GM19239 (cell line): ENCODE results near the gene F12.

Experiments used
- DNase-seq: peaks from one replicate; pipeline ENCODE4 v3.0.0; 2011; ENCODE audit warnings: low spot score; ENCODE audit not compliant: insufficient read length
- FAIRE-seq: peaks from 2 replicates; lab custom pipeline; 2011; peaks lifted over from hg19 to GRCh38; lab: Jason Lieb, UNC

Gene F12

DNA sequence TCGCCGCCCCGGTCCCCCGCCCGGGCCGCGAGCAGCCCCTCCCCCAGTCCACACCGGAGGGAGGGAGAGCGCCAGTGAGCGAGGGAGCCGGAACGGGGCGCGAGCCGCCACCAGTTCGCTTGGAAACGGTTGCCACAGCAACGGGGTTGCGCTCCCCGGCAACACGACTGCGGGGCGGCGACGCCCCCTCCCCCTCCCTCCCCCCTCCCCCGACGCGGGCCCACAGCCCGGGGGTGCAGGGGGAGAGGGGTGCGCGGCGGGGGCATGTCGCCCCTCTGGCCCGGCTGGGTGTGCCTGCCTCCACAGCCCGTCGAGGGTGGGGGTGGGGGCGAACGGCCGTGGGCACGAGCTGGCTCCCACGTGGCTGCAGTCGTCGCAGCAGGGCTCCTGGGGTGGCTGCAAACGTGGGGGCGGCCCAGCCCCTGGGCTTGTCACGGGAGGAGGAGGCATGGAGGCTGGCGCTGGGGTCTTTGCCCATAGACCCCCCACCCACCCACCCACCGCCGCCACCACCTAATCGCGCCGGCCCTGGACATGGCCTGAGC is 37.8 kb upstream of the F12 start:
- no peak for DNase-seq
- no peak for FAIRE-seq

DNA sequence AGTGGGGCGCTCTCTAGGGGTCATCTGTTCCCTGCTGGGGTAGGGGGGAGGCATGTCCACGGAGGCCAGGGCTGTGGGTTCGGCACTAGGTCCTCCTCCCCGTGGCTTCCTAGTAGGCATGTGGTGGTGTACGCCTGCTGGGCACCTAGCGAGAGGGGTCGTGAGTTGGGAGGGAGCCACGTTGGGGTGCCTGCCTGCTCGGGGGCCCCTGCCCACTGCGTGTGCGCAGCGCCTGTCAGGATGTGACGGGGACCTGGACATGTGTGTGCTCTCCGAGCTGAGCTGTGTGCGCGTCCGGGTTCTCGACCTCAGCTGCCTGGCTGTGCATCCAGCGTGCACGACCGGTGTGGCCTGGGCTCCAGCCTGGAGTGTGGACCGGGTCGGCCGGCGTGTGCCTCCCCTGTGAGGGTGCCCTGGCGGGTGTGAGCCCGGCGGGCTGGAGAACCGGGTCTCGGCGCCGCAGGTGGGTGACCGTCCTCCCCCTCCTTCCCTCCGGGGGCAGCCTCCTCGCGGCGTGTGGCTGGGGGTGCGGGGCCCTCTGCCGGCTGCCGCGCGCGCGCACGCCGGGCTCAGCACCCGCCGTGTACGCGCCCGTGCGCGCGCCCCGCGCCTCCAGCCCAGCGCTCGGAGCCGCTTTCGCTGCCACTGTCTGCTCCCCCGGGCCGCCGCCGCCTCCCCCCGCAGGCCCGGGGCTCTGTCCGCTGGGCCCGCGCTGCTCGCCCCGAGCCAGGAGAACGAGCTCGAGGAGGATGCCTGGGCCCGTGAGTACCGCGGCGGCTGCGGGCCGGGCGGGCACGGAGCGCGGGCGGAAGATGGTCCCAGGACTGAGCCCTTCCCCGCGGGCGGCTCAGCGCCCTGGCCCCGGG is 37.1 kb upstream of the F12 start, which contains the start of gene PRR7:
TSS of gene PRR7 (plus strand) at position 615 of the 866 bp plus-strand sequence. CDS start 8,254 bp downstream, outside the sequence.
- DNase-seq (peak; percentile 85), FAIRE-seq (peak; percentile 91)

DNA sequence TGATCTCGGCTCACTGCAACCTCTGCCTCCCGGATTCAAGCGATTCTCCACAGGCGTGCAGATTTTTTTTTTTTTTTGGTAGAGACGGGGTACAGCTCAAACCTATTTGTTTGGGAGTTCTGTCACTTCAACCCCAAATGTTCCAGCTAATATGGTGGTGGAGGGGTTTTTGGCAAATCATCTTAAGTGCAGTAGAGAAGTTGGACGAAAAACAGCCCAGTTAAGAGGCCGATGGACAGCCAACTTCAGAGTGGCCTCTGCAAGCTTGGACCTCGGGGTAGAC is 36.5 kb upstream of the F12 start:
- no peak for DNase-seq
- FAIRE-seq = no peak

DNA sequence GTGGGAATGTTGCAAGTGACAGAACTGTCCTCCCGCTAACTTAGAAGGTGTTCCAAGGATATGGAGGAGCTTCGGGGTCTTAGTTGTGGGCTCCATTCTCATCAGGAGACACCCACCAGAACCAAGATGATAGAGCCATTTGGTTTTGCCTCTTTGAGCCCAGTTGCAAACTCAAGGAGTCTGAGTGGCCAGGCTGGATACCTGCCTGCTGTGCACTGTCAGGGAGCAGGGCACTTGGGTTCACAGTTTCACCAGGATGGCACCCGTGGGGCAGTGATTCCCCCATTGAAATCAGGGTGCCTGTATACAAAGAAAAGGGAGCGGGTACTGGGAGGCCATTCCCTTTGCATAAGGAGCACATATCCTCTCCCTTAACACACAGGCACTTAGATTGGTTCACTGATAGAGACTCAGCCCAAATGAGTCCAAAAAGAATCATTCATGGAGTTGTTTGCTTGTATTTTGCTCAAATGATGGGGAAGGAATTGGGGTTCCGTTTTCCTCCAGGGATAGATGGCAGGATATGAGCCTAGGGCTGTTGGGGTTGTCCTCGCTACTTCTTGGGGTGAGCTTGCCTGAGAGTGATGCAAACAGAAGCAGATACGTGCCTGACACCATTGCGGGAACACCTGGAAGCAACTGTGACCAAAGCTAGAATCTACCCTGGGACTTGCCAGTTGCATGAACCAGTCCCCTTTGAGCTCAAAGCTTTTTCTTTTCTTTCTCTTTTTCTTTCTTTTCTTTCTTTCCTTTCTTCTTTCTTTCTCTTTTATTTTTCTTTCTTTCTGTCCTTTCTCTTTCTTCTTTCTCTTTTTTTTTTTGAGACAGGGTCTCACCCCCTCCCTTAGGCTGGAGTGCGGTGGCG is 35.9 kb upstream of the F12 start:
- DNase-seq (no peak), FAIRE-seq (peak; percentile 78)

DNA sequence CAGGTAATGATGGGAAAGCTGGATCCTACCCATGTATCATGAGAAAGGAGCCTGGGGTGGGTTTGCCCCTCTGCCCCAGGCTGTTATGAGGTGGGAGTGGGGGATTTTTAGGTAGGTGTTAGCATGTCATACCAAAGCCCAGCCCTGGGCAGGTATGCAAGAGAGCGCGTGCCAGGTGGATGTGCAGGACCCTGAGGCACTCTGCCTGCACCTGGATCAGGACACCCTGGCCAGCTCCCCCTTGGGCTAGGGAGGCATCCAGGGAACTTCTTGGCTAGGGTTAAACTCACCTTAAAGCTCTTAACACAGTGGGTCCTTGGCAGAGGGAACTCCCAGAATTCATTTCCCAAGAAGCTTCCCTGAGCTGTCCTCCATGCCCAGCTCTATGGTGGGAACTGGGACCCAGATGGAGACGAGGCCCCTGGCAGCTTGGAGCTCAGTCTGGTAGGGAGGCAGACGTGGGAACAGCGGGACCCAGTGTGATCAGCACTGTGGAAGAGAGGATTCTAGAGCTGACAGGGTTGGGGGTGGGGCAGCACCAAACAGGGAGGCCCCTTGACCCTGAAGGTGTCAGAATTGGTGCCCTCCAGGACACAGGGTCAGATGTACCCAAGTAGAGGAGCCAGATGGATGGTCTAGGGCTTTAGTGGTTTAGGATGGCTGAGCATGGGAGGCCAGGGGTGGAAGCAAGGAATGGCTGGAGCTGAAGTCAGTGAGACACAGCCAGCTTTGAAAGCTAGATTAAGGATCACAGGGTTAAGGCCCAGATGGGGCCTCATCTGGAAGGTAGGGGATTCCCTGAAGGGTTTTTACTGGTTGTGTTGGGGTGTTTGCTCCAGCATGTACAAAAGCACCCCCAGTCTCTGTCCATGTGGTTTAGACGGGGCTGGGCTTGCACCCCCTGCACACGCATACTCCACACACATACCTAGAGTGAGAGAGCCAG is 35.0 kb upstream of the F12 start:
- DNase-seq = no peak
- peak; percentile 26 for FAIRE-seq

DNA sequence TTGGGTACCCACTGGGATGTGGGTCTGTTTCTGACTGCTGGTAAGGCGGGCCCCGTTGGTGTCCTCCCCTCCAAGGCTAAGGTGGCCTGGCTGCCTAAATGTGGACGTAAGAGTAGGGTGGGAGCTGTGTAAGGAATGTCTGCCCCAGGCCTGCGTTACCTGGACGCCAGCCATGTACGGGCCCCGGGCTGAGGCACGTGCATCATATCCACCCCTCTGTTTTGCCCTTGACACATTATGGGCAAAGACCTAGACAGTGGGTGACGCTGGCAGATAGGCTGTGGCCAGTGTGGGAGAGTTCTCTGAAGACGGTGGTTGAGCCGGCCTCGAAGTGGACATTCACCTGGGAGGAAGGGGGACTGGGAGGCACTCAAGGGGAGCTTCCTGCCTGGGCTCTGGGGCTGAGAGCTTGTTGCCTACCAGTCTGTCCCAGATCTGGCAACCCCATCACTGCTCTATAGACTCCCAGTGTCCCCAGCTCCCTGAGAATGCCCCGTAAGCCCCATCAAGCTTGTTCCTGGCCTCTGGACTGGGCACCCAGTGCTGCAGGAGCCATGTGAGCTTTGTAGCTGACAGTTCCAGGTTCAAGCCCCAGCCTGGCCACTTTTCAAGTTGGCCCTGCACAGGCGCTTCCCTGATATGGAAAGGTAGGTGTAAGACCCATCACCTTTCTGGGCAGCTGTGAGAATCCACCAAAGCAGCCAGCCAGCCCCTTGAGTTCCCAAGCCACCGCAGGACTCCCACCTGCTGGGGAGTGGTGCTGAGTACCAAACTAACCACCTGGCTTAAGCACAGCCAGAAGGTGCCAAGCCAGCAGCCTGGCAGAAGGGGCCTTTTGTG is 34.0 kb upstream of the F12 start:
- FAIRE-seq = no peak
- DNase-seq = no peak

DNA sequence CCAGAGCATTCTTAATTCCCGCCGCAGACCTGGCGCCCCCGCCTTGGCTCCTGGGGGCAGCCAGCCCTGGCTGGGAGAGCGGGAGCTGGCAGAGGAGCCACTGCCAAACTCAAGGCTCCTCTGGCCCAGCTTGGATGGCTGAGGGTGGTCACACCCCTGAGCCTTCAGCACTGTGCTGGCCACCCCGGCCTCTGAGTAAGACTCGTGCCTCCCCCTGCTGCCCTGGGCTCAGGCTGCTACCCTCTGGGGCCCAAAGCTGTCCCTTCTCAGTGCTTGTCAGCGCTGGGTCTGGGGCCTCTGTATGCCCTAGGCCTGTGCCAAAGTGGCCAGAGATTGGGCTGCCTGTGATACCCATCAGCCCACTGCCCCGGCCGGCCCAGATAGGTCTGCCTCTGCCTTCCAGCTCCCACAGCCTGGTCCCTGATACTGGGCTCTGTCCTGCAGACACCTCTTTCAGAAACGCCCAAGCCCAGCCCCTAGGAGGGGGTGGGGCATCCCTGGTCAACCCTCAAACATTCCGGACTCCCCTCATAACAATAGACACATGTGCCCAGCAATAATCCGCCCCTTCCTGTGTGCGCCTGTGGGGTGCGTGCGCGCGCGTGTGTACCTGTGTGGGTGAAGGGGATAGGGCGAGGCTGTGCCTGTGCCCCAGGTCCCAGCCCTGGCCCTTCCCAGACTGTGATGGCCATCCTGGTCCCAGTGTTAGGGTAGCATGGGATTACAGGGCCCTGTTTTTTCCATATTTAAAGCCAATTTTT is 32.9 kb upstream of the F12 start:
- DNase-seq (no peak), FAIRE-seq (no peak)

DNA sequence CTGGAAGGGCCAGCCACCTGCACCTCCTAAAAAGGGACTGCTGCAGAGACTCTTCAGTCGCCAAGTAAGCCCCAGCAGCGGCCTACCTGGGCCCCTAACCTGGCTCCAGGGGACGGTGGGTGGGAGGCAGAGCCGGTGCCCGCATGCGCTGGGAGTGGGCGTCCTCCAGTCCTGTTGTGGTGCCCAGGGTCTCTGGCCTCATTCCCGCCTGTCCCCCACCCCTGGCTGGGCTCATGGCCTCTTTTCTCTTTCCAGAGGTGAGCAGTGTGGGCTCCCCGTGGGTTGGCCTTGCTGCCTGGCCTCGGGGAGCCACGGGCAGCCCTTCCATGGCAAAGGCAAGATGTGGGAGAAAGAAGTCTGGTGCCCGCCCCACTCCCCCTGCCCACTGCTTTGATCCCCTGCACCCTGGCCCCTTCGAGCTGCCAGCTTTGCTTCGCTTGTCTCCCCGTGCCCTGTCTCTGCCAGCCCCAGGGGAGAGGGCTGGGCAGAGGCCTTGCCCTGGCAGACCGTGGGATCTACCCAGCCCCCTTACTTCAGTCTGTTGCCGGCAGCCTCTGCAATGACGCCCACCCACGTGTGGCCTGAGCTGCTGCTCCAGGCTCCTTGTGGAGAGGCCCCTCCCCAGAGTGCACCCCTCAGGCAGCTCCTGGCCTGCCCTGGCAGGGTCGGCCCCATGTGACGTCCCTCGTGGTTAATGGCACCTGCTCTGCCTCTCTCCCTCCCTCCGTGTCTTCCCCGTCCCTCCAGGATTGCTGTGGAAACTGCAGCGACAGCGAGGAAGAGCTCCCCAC is 31.8 kb upstream of the F12 start:
- DNase-seq (no peak), FAIRE-seq (no peak)

DNA sequence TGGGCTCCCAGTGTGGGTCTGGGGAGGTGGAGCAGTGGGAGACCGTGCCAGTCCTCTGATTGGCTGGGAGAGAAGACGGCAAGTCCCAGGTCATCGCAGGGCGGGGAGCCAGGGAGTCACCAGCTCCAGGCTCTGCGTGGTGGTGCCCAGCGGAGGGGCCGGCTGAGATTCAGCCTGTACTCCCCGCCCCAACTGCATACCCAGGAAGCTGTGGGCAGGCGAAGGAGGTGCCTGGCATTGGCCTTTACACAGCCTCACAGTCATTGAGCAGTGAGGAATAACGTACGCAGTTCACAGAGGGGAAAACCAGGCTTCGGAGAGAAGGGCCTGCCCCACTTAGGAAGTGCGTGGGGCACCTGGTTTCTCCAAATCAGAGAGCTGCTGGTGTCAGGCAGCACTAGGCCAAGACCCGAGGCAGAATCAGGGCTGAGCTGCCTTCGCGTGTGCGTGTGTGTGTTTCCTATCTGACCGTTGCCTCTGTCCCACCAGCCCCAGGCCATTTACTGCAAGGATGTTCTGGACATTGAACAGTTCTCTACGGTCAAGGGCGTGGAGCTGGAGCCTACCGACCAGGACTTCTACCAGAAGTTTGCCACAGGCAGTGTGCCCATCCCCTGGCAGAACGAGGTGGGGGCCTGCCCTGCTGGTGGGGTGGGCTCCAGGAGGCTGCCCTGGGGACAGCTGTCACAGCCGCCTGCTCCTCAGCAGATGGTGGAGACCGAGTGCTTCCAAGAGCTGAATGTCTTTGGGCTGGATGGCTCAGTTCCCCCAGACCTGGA is 31.0 kb upstream of the F12 start:
- FAIRE-seq (no peak), DNase-seq (no peak)

DNA sequence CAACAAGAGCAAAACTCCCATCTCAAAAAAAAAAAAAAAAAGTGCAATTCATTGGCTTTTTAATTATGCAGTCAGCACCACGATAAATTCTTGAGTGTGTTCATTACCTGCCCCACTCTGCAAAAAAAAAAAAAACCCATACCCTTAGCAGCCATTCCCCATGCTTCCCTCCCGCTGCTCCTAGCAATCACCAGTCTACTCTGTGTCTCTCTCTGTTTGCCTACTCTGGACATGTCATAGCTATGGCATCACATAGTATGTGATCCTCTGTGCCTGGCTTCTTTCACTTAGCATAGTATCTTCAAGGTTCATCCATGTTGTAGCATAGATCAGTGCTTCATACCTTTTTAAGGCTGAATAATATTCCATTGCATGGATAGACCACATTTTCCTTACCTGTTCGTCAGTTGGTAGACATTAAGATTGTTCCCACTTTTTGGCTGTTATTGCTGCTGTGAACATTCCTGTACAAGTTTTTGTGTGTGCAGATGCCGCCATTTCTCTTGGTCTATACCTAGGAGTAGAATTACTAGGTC is 30.2 kb upstream of the F12 start:
- FAIRE-seq = no peak
- no peak for DNase-seq

DNA sequence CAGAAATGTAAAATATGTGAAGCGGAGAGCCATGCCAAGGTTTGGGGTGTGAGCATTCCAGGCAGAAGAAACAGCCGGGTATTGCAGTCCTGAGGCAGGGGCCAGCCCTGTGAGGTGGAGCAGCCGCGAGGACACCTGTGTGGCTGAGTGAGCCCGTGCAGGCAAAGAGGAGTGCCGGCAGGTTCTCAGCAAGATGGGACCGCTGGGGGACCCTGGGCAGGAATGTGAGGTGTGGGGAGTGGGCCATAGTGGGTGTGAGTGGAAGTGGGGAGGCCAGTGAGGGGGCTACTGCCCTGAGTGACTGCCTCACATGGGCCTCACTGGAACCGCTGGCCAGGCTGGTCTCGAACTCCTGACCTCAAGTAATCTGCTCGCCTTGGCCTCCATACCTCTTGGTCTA is 29.1 kb upstream of the F12 start:
- DNase-seq (no peak), FAIRE-seq (no peak)

DNA sequence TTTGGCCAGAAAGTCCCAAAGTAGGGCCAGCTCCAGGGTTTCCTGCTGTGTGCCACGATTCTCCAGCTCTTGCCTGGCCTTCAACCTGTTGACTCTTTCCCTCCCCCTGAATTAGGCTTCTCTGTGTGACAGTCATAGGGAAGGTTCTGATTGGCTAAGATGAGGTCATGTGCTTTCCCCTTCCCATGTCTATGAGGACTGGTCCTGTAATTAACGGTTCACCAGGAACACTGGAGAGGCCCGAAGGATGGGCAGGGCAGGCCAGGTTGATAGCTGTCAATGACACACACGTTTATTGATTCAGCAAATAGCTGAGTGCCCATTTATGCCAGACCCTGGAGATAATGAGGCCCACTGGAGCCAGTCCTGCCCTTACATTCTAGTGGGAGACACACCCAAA is 28.3 kb upstream of the F12 start:
- FAIRE-seq (no peak), DNase-seq (no peak)

DNA sequence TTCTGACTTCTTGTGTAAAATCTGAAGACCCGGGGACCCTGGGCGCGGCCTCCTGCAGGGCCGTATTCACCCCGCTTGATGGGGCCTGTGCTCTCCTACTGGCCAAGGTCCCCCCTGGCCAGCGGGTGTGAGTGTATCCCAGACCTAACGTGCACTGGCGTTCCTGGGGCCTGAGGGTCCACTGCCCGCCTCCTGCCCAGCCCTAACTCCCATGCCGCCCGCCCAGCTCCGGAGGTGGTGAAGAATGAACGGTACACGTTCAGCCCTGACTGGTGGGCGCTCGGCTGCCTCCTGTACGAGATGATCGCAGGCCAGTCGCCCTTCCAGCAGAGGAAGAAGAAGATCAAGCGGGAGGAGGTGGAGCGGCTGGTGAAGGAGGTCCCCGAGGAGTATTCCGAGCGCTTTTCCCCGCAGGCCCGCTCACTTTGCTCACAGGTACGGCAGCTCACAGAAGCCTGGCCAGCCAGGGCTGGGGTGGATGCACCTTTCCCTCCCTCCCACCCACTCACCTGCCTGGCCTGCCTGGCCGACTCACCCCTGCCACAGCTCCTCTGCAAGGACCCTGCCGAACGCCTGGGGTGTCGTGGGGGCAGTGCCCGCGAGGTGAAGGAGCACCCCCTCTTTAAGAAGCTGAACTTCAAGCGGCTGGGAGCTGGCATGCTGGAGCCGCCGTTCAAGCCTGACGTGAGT is 26.6 kb upstream of the F12 start:
- FAIRE-seq = no peak
- no peak for DNase-seq

DNA sequence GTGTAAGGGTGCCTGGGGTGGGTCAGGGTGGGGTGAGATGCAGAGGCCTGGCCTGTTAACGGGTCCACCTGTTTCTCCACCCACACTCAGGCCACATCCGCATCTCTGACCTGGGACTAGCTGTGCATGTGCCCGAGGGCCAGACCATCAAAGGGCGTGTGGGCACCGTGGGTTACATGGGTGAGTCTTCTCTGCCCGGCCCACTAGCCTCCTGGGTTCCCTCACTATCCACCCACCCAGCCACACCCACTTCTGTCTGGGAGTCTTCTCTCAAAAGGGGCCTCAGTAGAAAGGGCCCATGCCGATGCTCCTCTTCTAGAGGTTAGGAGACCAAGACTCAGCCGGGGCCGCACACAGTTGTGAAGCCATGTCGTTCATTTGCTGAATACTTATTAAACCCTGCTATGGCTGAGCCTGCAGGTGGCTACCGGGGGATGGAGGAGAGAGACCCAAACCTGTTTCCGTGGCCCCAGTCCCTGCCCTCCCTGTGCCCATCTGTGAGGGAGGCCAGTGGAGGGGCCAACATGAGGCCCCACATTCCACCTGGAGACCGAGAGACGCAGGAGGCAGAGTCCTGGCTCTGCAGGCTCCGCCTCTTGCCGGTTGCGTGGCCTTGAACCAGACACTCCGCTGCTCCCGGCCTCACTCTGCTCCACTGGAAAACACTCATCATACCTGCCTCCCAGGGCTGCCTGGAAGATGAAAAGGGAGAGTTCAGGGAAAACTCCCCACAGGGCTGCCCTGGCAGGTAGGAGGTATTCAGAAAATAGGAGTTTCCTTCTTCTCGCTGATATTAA is 25.8 kb upstream of the F12 start:
- no peak for FAIRE-seq
- DNase-seq = no peak

DNA sequence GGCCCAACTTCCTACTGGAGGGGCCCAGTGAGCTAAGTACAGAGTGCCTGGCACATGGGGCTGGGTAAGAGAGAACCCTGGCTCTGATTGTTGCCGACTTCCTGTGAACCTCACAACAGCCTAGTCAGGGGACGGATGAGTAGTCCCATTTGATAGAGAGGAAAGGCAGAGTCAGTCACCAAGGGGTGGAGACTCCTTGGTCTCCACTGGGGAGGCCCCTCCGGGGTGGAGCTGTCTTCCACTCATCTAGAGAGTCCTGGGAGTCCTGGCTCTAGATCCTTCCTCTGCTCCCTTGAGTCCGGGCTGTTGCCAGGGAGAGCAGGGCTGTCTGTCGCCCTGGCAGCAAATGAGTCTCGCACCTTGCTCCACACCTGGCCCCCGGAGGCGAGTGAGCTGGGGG is 25.1 kb upstream of the F12 start:
- DNase-seq (no peak), FAIRE-seq (no peak)
